GM21367 (cell line): ENCODE results near the gene CALM3.
A peak's percentile ranks its signal among the peaks of the same experiment; 100 is the strongest.
"Not testable (repeated sequence)": the region's sequence is repeated elsewhere in the genome, so short reads cannot be mapped to it uniquely, and the experiment has no call there.

Source experiments
- ATAC-seq: cut with Tn5 transposase; IDR thresholded peaks from one replicate; pipeline ENCODE4 v1.9.1; 2021; ENCODE audit not compliant: unreplicated experiment

The CALM3 gene

DNA sequence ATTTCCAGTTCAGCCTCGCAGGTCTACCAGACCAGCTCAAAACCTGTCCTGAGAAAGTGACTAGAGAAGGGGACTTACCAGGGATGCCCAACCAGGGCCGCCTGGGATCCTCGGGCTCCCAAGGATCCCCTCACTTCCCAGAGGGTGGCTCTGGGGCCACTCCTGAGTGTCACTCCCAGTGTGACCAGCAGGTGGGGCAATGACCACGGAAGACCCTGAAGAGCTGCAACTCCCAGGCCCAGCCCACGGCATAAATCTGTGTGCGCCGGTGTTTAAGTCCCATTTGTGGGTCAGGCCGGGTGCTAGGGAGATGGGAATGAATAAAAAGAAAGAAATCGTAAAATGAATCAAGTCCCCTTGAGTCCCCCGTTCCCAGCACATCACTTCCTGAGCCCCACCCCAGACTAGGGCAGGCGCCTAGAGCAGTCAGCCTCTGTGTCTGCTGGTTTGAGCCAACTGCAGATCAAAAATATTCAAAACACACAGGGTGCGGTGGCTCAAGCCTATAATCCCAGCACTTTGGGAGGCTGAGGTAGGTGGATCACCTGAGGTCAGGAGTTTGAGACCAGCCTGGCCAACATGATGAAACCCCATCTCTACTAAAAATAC, 13.1 kb downstream of the CALM3 start:
- no peak for ATAC-seq

GRCh38 chr19:46615966-46616365, 14.8 kb downstream of the CALM3 start:
- ATAC-seq: no peak

DNA sequence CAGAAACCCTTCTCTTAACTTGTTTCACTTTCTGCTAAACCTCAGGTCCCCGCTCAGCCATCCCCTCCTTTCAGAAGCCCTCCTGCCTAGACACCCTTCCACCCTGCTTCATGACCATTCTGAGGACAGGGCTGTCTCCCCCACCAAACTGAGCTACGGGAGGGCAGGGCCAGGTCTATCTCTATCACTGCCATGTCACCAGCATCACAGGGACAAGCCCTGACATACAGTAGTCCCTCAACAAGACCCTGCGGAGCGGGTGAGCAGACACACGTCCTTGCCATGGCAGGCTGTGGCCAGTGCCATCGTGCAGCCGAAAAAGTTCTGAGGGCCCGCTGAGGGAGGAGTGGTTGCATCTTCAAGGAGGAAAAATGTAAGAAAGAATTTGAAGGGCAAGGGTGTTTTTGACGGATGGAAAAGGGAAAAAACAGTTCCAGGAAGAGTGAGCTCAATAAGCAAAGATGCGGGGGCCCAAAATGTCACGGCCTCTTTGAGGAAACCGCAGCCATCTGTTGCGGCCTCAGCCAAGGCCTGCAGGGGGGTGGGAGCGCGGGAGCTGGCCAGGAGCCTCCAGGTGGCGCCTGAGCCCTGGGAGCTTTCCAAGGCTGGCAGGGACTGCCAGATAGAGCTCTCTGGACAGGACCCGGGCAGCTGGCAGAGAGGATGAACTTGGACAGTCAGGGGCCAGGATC, 15.6 kb downstream of the CALM3 start:
- no peak for ATAC-seq

DNA sequence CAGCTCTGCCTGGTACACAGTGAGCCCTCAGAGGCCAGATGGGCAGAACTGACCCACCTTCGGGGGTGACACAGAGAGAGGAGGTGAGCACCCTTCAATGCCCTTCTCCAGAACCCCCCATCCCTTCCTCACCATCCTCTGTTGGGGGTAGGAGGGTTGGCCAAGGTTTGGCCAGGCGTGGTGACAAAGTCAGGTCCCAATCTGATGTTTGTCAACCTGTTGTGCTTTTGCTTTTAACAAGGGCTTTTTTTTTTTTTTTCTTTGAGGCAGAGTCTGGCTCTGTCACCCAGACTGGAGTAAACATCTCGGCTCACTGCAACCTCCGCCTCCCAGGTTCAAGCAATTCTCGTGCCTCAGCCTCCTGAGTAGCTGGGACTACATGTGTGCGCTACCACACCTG, 16.5 kb downstream of the CALM3 start:
- ATAC-seq: no peak

- ATAC-seq: no peak
These were observed 17.6 kb downstream of the CALM3 start for GRCh38 chr19:46618670-46619231.

DNA sequence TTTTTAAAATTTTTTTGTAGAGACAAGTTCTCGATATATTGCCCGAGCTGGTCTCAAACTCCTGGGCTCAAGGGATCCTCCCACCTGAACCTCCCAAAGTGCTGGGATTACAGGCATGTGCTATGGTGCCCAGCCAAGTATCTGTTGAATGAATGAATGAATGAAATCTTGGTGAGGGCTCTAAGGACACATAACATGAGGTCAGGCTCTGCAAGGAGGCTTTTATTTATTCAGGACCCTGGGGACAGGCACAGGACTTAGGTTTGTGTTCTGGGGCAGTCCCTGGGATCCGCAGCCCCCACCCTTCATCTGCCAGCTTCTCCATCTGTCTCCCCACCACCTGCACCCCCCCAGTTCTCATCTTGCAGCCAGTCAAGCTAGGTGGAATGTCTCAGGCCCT, 19.1 kb downstream of the CALM3 start:
- ATAC-seq: no peak

DNA sequence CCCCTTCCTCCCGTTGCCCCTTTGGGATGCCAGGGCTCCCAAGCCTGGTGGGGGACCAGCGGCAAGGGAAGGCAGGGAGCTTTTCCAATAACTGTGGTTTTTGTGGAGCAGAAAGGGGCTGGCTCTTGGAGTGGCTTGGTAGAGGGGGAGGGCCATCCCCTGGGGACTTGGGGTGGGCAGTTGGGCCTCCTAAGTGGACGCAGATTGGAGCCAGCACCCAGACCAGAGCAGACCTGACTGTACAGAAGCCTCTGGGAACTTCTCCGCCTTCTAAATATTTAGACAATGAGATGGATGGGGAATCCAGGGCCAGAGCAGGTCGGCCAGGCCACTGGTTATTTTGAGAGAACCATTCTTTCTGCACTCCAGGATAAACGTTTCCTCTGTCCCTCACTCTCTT, 19.6 kb downstream of the CALM3 start:
- ATAC-seq: no peak

DNA sequence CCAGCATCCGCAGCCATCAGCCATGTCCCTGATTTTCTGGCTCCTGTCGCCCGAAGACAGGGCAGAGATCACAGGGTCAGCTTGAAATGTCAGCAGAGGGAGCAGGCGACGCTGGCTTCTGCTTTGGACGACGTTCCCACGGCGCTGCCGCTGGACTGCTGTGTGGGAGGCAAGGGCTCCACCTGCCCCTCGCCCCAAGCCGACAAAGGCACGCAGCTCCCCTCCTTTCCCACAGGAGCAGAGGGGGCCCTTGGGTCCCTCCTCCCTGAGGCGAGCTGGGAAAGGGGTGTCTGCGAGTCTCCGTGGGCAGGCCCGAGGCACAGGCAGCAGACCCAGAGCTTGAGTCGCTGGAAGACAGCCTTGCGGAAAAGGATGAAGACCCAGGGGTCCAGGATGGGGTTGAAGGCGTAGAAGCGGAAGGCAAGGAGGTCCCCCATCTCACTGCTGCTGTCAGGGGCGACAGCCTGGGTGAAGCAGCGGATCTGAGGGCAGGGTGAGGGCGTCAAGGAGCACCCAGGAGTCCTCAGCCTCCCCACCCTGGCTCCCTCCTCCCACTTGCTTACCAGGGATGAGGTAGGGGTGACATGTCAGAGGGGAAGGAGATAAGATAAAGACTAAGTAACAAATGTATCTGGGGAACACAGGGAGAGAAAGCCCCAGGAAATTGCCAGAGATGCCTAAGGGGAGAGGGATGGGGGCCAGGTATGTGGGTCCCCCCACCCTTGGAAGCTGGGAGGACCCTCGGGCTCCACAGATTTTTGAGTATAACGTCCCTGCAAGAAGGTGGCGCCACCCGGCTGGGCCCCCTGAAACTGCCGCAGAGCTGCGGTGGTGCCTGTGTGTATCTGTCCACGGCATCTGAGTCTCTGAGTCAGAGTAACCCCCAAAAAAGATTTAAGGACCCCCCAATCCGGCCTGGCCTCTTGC, 20.3 kb downstream of the CALM3 start:
- ATAC-seq: no peak

GRCh38 chr19:46622118-46622446, 21.0 kb downstream of the CALM3 start:
- no peak for ATAC-seq

DNA sequence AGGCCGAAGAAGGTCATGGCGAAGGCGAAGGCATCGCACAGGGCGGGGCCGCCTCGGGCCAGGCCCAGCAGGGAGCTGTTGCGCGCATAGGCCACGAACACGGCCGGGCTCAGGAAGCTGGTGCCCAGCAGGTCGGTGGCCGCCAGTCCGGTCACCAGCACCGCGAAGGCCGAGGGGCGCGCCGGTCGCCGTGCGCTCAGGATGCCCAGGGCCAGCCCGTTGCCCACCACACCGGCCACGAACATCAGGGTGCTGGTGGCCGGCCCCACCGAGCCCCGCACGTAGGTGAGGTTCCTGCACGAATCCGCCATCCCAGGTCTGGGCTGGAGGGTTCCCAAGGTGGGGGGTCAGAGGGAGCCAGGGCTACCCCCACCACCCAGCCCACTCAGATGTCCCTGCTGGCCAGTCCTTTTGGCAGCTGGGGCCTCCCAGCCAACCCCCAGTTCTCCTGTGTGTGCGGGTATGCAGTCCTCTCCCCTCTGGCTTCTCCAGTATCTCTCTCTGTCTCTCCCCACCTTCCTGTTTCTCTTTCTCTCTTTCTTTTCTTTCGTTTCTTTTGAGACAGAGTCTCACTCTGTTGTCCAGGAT, 22.9 kb downstream of the CALM3 start:
- no peak for ATAC-seq

- no peak for ATAC-seq
These were observed 24.0 kb downstream of the CALM3 start, which contains the start of gene PTGIR for GRCh38 chr19:46624958-46625661. Gene PTGIR (minus strand): TSS chr19:46625089. CDS start chr19:46624225, 864 bp downstream.

DNA sequence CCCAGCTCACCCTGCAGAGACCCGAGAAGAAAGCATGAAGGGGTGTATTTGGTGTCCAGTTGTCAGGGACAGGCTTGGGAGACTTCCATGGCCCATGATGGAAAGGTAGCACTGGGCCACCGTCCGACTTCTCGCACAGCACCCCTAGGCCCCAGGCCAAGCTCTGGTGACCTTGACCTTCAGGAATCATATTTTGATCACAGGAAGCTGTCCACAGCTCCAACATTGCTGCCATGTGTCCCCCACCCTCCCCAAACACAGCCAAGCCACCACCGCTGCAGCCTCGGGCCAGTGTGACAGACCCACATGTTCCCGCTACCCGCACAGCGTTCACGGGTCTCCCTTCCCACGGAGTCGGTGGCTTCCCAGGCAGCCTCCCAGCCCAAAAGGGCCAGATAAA, 24.6 kb downstream of the CALM3 start:
- ATAC-seq: no peak

DNA sequence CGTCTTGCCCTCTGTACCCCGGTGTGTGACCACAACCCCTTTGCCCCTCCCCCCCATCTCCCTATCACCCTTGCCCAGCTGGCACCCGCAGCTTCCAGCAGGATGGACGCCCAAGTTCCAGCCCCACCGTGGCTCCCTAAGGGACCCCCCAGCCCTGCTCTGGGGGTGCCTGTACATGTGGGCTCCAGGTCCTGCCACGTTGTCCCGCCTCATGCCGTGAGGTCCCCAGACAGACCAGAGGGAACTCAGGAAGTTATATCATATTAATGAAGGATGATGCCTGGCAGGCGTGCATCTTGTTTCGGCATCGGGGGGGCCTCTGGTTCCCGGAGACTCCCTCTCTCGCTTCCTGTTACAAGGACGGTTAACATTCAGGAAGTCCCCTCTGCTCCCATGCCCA, 25.3 kb downstream of the CALM3 start:
- ATAC-seq: no peak

DNA sequence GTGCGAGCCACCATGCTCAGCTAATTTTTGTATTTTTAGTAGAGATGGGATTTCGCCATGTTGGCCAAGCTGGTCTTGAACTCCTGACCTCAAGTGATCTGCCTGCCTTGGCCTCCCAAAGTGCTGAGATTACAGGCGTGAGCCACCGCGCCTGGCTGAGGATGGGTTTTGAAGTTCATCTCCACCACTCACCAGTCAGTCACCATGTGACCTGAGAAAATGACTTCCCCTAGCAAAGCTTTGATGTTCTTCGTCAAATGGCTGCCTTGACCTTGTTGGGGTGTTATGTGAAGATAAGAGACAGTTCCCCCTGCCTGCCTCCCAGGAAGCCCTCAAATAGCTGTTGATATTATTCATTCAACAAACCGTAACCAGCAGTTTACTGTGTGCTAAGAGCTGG, 27.8 kb downstream of the CALM3 start:
- ATAC-seq: not testable (repeated sequence)

DNA sequence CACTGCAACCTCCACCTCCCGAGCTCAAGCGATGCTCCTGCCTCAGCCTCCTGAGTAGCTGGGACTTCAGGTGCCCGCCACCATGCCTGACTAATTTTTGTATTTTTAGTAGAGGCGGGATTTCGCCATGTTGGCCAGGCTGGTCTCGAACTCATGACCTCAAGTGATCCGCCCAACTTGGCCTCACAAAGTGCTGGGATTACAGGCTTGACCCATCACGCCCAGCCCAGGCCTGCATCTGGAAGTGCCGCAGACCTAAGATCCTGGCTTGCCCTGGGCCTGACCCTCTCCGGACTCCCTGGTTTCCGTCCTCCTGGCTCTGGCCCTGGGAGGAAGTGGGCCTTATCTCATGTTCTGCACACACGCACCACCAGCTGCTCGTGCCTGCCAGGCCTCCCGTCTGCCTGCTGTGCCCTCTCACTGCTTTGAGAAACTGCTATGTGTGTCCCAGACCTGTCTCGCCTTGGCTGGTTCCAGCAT, 28.5 kb downstream of the CALM3 start:
- ATAC-seq: no peak

DNA sequence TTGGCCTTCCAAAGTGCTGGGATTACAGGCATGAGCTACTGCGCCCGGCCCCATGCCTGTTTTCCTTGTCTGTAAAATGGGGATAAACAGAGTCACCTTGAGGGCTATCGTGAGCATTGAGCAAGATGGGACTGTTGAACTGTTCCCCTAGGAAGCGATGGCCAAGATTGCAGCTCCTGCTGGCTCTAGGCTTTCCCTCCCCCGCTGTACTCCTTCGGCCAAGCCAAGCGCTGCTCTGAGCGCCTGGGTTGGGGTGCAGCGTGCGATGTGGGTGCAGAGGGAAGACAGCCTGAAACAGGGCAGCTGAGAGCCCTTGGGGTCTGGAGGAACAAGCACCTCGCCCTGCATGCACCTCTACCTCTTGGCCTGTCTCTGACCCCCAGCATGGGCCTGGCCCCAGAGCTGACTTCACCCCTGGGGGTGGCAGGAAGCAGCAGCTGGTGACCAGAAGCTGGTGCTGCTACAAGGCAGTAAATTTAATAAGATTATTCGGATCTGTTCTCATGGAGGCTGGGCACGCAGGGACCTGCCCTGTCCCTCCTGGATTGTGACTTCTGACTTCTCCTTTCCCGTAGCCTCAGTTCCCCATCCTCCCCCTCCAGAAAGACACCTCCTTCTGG, 29.6 kb downstream of the CALM3 start:
- ATAC-seq: no peak

- no peak for ATAC-seq
These were observed 30.4 kb downstream of the CALM3 start for GRCh38 chr19:46631481-46631880.

DNA sequence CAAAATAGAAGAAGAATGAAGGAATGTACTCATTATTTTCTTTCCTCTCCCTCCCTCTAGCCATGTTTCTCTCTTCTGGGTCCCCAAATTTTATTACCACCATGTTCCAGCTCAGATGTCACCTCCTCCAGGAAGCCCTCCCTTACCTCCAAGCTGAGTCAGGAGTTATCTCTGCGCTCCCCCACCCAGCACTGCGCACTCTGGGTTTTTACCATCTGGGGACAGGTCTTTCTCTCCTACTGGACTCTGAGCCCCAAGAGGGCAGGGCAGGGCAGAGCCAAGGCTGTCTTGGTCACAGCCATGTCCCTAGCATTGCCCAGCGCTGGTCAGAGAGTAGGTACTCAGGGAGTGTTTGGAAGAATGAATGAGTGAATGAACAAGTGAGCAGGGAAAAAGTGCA, 32.0 kb downstream of the CALM3 start:
- no peak for ATAC-seq

DNA sequence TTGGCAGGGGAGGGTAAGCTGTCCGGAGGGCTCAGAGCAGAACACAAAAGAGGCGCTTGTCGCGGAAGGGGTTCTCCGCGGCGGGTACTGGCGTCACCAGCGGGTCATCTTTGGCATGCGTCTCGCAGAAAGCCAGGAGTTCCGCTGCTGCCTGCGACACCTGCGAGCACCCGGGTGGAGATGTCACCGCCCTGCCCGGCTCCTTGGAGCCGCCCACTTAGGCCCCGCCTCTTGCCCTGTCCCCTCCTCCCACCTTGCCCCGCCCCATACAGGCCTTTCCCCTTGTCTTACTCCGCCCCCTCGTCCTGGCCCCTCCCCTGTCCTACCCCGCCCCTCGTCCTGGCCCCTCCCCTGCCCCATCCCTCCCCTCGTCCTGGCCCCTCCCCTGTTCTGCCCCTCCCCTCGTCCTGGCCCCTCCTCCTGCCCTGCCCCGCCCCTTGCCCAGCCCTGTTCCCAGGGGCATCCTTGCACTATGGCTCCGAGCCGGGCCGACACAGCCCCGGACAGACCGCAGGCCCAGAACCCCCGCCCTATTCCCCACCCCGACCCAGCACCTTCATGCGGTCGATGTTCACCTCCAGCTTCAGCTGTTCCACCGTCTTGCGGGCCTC, 33.0 kb downstream of the CALM3 start:
- peak; percentile 44 for ATAC-seq
